GM20431 (cell line): ENCODE data around the gene KRTAP4-12.
"Not testable (repeated sequence)": the region's sequence is repeated elsewhere in the genome, so short reads cannot be mapped to it uniquely, and the experiment has no call there.

Experiments used
- in situ Hi-C: fragments of 300-500 bp; cut with MseI, MboI; formaldehyde crosslinking; loops from one replicate; pipeline ENCODE4 v1.15.0; 2020; ENCODE audit warnings: low sequenced_read_pairs; ENCODE audit not compliant: unreplicated experiment

Gene KRTAP4-12

DNA sequence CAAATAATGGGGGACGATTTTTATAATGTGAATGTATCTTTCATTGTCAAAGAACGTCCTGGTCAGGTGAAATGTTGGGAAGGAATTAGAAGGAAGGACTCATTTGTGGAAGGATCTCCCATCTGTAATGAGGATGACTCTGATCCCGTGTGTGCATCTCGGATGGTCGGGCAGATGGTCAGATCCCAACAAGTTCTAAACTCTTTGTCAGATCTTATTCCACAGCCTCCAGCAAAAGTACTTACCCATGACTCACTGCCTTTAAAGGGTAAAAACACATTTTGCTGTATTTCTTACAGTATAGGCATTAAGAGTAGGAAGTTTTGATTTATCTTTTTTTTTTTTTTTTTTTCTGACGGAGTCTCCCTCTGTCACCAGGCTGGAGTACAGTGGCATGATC, 25.5 kb downstream of the KRTAP4-12 start:
- in situ Hi-C loops, result no loop called here

- in situ Hi-C loops, result no loop called here
Measured at GRCh38 chr17:41098042-41098441, 25.9 kb downstream of the KRTAP4-12 start, which contains the start of gene KRTAP4-8. Gene KRTAP4-8, minus strand, starts transcription at chr17:41098142. Its CDS starts 58 bp downstream, at chr17:41098084.

- in situ Hi-C loops, result no loop called here
Measured at GRCh38 chr17:41096055-41096454, 27.9 kb downstream of the KRTAP4-12 start.

GRCh38 chr17:41088760-41089352, 35.1 kb downstream of the KRTAP4-12 start:
- in situ Hi-C loops, result not testable (repeated sequence)

GRCh38 chr17:41084100-41084856, 39.7 kb downstream of the KRTAP4-12 start, which contains the start of gene KRTAP4-7:
Gene KRTAP4-7, plus strand, starts transcription at chr17:41084150. Its CDS starts 57 bp downstream, at chr17:41084207.
- in situ Hi-C loops, result not testable (repeated sequence)

DNA sequence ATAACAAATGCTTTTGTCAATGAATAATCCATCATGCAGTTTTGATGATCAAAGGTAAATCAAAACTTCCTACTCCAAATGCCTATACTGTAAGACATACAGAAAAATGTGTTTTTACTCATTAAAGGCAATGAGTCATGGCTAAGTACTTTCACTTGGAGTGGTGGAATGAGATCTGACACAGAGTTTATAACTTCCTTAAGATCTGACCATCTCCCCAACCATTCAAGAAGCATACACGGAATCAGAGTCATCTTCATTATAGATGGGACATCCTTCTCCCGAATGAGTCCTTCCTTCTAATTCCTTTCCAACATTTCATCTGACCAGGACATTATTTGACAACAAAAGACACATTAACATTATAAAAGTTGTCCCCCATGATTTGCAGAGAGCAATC, 40.6 kb downstream of the KRTAP4-12 start:
- in situ Hi-C loops, result not testable (repeated sequence)

GRCh38 chr17:41082626-41083025, 41.4 kb downstream of the KRTAP4-12 start:
- in situ Hi-C loops, result no loop called here

GRCh38 chr17:41076788-41077187, 47.2 kb downstream of the KRTAP4-12 start:
- in situ Hi-C loops, result no loop called here

- in situ Hi-C loops, result no loop called here
Measured at GRCh38 chr17:41073676-41074075, 50.3 kb downstream of the KRTAP4-12 start.
